Epithelial cell of esophagus (primary cell): ENCODE measurements around the gene LRRC4C.
A peak's percentile ranks its signal among the peaks of the same experiment; 100 is the strongest.

Source experiments
- DNase-seq: peaks from one replicate; pipeline ENCODE4 v3.0.0; 2010; ENCODE audit warnings: low read depth
- H3K4me3 ChIP-seq: 2 replicates; pipeline ENCODE4 v1.5.1; 2011; ENCODE audit warnings: mild to moderate bottlenecking, low read length, control low read depth
- CTCF ChIP-seq: IDR thresholded peaks from 2 replicates; pipeline ENCODE4 v1.5.1; 2011; ENCODE audit warnings: low read depth, mild to moderate bottlenecking, low read length, control low read depth, inconsistent platforms; ENCODE audit not compliant: insufficient read depth; ENCODE audit errors: missing control alignments

LRRC4C gene

DNA sequence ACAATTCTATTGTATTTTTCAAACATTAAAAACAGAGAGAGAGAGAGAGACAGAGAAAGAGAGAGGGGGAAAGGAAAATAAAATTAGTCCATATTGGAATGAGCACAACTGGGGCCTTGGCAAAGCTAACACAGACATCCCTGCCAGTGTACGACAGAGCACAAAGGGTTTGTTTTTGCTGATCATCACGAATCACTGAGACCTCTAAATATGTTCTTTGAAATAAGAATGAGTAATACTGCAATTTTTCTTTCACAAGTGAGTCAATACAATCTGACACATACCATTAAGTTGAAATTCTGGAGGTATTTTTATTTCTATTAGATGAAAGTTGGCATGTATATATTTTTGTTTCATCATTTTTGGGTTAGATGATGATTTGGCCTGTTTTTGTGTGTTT, 27.0 kb upstream of the LRRC4C start:
- DNase-seq: no peak
- no peak for TF ChIP-seq CTCF
- no peak overlapping the region for H3K4me3 ChIP-seq

DNA sequence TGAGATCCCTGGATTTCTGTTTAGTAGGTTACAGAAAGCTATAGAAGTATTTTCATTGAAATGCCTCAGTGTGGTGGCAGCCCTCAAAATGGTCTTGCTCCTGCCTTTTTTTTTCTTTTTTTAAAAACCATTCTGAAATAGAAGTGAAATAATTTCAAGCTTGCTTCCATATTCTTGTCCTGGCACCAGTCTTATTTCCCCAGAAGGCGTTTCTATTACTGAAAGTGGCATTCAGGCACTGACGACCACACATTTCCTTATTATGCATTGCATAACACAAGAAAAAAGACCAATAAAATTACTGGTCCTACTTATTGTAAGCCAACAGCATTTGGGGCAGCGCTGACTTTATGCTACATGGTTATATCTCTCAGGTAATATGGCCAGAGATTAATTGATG, 24.5 kb upstream of the LRRC4C start:
- H3K4me3 ChIP-seq: no peak overlapping the region
- no peak for DNase-seq
- no peak for TF ChIP-seq CTCF

- no peak for TF ChIP-seq CTCF
These were observed 19.7 kb upstream of the LRRC4C start for GRCh38 chr11:41479179-41479578.

DNA sequence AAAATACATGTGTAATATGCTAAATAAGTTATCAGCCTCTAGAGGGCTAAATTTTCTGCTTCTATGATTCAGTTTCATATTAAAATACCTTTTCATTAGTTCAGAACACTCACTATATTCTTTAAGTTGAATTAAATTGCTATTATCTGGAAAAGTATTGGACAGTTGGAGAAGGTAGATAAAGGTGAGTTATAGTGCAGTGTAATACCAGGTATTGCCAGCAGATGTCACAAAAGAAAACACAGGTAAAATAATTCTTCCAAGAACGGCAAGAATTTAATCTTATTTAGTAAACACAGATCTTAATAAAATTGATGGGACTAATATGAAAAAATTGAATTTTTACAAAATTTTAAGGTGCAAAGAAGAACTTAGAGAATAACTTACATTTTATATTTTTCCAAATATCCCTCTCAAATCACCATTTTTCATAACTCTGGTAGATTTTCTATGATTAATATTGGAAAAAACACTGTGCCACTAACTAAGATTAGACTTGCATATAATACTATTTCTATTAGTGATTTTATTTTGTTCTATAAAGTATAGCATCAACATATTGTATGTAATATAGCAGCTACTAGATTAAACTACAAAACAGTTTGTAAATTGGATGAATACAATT, 1.7 kb upstream of the LRRC4C start:
- DNase-seq: peak; percentile 39
- TF ChIP-seq CTCF: peak; percentile 62
- no peak overlapping the region for H3K4me3 ChIP-seq

More at GRCh38 chr11:41479179-41479578, 19.7 kb upstream of the LRRC4C start:
- DNase-seq: no peak
- no peak overlapping the region for H3K4me3 ChIP-seq

DNA sequence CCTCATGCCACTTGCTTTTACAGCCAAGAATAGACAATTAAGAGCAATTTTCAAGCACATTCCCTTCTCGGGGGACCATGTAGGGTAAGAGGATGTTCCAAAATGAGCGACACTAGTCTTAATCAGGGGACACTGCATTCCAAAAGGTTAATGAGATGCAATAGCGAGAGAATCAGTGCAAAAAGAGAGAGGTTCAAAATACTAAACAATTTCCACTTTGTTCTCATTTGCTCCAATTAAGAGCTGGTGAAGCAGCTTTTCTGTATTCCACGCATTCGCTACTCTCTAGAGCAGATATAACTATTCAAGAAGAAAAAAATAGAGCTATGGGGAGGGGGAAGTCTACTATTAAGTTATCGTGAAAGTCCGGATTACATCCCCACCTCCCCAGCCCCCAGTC, 811 bp downstream of the LRRC4C start:
- no peak overlapping the region for H3K4me3 ChIP-seq
- no peak for DNase-seq
- TF ChIP-seq CTCF: no peak

DNA sequence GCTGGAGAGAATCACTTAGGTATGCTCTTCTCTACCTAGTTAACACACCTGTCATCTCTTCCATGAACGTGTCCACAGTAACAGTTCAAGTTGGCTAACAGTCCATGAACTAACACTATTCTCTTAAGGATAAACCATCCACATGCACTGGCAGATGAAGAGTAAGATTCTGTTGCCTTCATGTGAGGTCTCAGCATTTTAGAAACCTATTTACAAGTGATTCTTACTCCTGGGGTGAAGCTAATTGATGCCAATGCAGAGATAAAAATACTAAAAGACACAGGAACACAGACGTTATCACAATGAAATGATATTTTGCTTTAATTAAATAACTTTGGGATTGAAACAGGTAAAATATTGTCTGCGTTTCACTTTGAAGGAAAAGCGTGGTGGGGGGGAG, 1.3 kb downstream of the LRRC4C start:
- no peak for DNase-seq
- no peak overlapping the region for H3K4me3 ChIP-seq
- no peak for TF ChIP-seq CTCF
